Measurements from ENCODE around the gene TMEM94. TPM values are rescaled to one million over a fixed set of nuclear protein-coding genes. Genes with fewer than 3 reads are reported as not detected.

Gene TMEM94
- total RNA-seq, 1 experiment from 2014 or later = 109 TPM

GRCh38 chr17:75459590-75460267, 3.3 kb downstream of the TMEM94 start:
- ChIA-PET CTCF (interaction anchor here (0.6 to 1.9 kb wide), 7 partner anchors 10 to 189 kb away, joined by 3 to 11 read pairs (median 3); partner anchors contain the start of genes MIF4GD and TSEN54), POLR2A (interaction anchor here (0.6 to 2.7 kb wide), 7 partner anchors 17 to 1681 kb away, joined by 3 to 18 read pairs (median 3); partner anchors contain the start of genes SEC14L1 and TSEN54)
- peaks cover 19% of the 10 kb centered on the region for H3K4me1 Mint-ChIP-seq (ENCODE audit: low read depth, unreplicated experiment)
- TF ChIP-seq CTCF (IDR thresholded peaks at IDR 0.05; ENCODE audit: insufficient read depth in 1 of 2, low read depth in 1 of 2, low read length in 1 of 2, severe bottlenecking in 1 of 2, unreplicated experiment in 1 of 2) = no peak
- H3K27me3 Mint-ChIP-seq (ENCODE audit: insufficient read depth, unreplicated experiment) = no peaks in the 10 kb centered on the region
- TSS peak; percentile 5 for BruUV-seq (replicated peaks)
- peaks cover 25% of the 10 kb centered on the region for H3K36me3 Mint-ChIP-seq (ENCODE audit: insufficient read depth, unreplicated experiment)
- no peaks in the 10 kb centered on the region for H3K9me3 Mint-ChIP-seq (ENCODE audit: unreplicated experiment)
- no peak overlapping the region for H3K4me3 ChIP-seq (ENCODE audit: low read depth, low read length)
- DNase-seq = peak; percentile 80 to 81
- H3K4me1 ChIP-seq = peaks cover 40% of the 10 kb centered on the region
- no peaks in the 10 kb centered on the region for H3K27me3 ChIP-seq (replicated peaks; ENCODE audit: control insufficient read depth, insufficient read depth, low read length)
- intact Hi-C loops (cut with micrococcal nuclease; ENCODE audit: unreplicated experiment) = loop anchor here (1.0 kb wide), 1 partner anchor 29 kb away; no protein-coding TSS in a partner anchor
- peak overlapping the region; percentile 92 for H3K27ac Mint-ChIP-seq (ENCODE audit: unreplicated experiment)
- H3K36me3 ChIP-seq (ENCODE audit: control insufficient read depth, insufficient read depth, low read length) = no peaks in the 10 kb centered on the region
- H3K9me3 ChIP-seq = no peaks in the 10 kb centered on the region
- peak overlapping the region; percentile 58 for H3K4me3 Mint-ChIP-seq (ENCODE audit: unreplicated experiment)

- Mint-ChIP-seq H3K27ac (ENCODE audit: unreplicated experiment) (peak overlapping the region; percentile 92), H3K27me3 (ENCODE audit: insufficient read depth, unreplicated experiment) (no peaks in the 10 kb centered on the region), H3K4me1 (ENCODE audit: low read depth, unreplicated experiment) (peaks cover 19% of the 10 kb centered on the region), H3K36me3 (ENCODE audit: insufficient read depth, unreplicated experiment) (peaks cover 29% of the 10 kb centered on the region), H3K4me3 (ENCODE audit: unreplicated experiment) (peak overlapping the region; percentile 58), H3K9me3 (ENCODE audit: unreplicated experiment) (no peaks in the 10 kb centered on the region)
- Histone ChIP-seq H3K27me3 (replicated peaks; ENCODE audit: control insufficient read depth, insufficient read depth, low read length) (no peaks in the 10 kb centered on the region), H3K4me3 (ENCODE audit: low read depth, low read length) (no peak overlapping the region), H3K36me3 (ENCODE audit: control insufficient read depth, insufficient read depth, low read length) (no peaks in the 10 kb centered on the region), H3K4me1 (peaks cover 38% of the 10 kb centered on the region), H3K9me3 (no peaks in the 10 kb centered on the region)
- ChIA-PET POLR2A (interaction anchor here (0.6 to 2.7 kb wide), 5 partner anchors 30 to 1680 kb away, joined by 3 to 18 read pairs (median 4); partner anchors contain the start of genes SEC14L1 and TSEN54), CTCF (interaction anchor here (0.7 to 1.9 kb wide), 6 partner anchors 10 to 189 kb away, joined by 3 to 11 read pairs (median 4); partner anchors contain the start of genes MIF4GD and TSEN54)
- BruUV-seq (replicated peaks) = no TSS peak
- no peak for TF ChIP-seq CTCF (IDR thresholded peaks at IDR 0.05; ENCODE audit: insufficient read depth in 1 of 2, low read depth in 1 of 2, low read length in 1 of 2, severe bottlenecking in 1 of 2, unreplicated experiment in 1 of 2)
- peak in 1 of 2 experiments; percentile 21 for DNase-seq
- intact Hi-C loops (cut with micrococcal nuclease; ENCODE audit: unreplicated experiment) = no loop called here
These were observed 3.9 kb downstream of the TMEM94 start for GRCh38 chr17:75460295-75460694.

GRCh38 chr17:75463603-75464002, 7.2 kb downstream of the TMEM94 start:
- intact Hi-C loops (cut with micrococcal nuclease; ENCODE audit: unreplicated experiment) = no loop called here
- Mint-ChIP-seq H3K27me3 (ENCODE audit: insufficient read depth, unreplicated experiment) (no peaks in the 10 kb centered on the region), H3K4me3 (ENCODE audit: unreplicated experiment) (no peak overlapping the region), H3K4me1 (ENCODE audit: low read depth, unreplicated experiment) (peaks cover 7% of the 10 kb centered on the region), H3K36me3 (ENCODE audit: insufficient read depth, unreplicated experiment) (peaks cover 22% of the 10 kb centered on the region), H3K27ac (ENCODE audit: unreplicated experiment) (no peak overlapping the region), H3K9me3 (ENCODE audit: unreplicated experiment) (no peaks in the 10 kb centered on the region)
- Histone ChIP-seq H3K4me1 (peaks cover 21% of the 10 kb centered on the region), H3K4me3 (ENCODE audit: low read depth, low read length) (no peak overlapping the region), H3K36me3 (ENCODE audit: control insufficient read depth, insufficient read depth, low read length) (no peaks in the 10 kb centered on the region), H3K27me3 (replicated peaks; ENCODE audit: control insufficient read depth, insufficient read depth, low read length) (no peaks in the 10 kb centered on the region), H3K9me3 (peaks cover 7% of the 10 kb centered on the region)
- BruUV-seq (replicated peaks) = no TSS peak
- no peak for DNase-seq
- CTCF ChIA-PET = no interaction called here
- POLR2A ChIA-PET = no interaction called here
- no peak for TF ChIP-seq CTCF (IDR thresholded peaks at IDR 0.05; ENCODE audit: insufficient read depth in 1 of 2, low read depth in 1 of 2, low read length in 1 of 2, severe bottlenecking in 1 of 2, unreplicated experiment in 1 of 2)
